Peyer's patch (tissue), 4 donors: ENCODE measurements around the gene SPATA6L.

Source experiments
- CTCF ChIP-seq, 6 experiments: fragments of 450-650 bp in 4 of 6; fragments of 200-600 bp in 2 of 6; sonication (generic) in 1 of 6; IDR thresholded peaks; one replicate each; pipeline ENCODE4 v1.5.1; 2017 to 2019; ENCODE audit warnings: antibody characterized with exemption in 6 of 6, mild to moderate bottlenecking in 3 of 6, moderate library complexity in 1 of 6
- POLR2A ChIP-seq, 2 donors: fragments of 450-650 bp; IDR thresholded peaks; one replicate each; pipeline ENCODE4 v1.5.1; 2017; ENCODE audit warnings: antibody characterized with exemption in 2 of 2, mild to moderate bottlenecking in 2 of 2, moderate library complexity in 2 of 2

- TF ChIP-seq POLR2A (IDR thresholded peaks at IDR 0.05) (no peak), CTCF (IDR thresholded peaks at IDR 0.05) (no peak)
Measured at GRCh38 chr9:4630836-4631235, 35.4 kb downstream of the SPATA6L start.
